Neuronal stem cell (in vitro differentiated cells): ENCODE results near the gene HMGCL.

Experiments used
- DNase-seq: peaks from one replicate; pipeline ENCODE4 v3.0.0-alpha.2; 2013; ENCODE audit warnings: low spot score
- H2AFZ ChIP-seq: one replicate; pipeline ENCODE4 v1.6.1; 2013; ENCODE audit warnings: mild to moderate bottlenecking, low read length, inconsistent platforms
- H2AK5ac ChIP-seq: 2 replicates; pipeline ENCODE4 v1.6.1; 2013; ENCODE audit warnings: low read depth, mild to moderate bottlenecking, inconsistent platforms, low read length, moderate library complexity, mixed read lengths
- H2BK120ac ChIP-seq: 2 replicates; pipeline ENCODE4 v1.6.1; 2013; ENCODE audit warnings: low read depth, mild to moderate bottlenecking, inconsistent platforms, low read length, moderate library complexity, mixed read lengths
- H2BK12ac ChIP-seq: one replicate; pipeline ENCODE4 v1.6.1; 2013; ENCODE audit warnings: low read length, inconsistent platforms
- H2BK15ac ChIP-seq: 2 replicates; pipeline ENCODE4 v1.6.1; 2013; ENCODE audit warnings: mild to moderate bottlenecking, low read length, inconsistent platforms, mixed read lengths
- H2BK5ac ChIP-seq: one replicate; pipeline ENCODE4 v1.6.1; 2013; ENCODE audit warnings: inconsistent platforms, mild to moderate bottlenecking, low read length, moderate library complexity
- H3K14ac ChIP-seq: one replicate; pipeline ENCODE4 v1.6.1; 2013; ENCODE audit warnings: low read length, inconsistent platforms
- H3K18ac ChIP-seq: 2 replicates; pipeline ENCODE4 v1.6.1; 2013; ENCODE audit warnings: low read length, inconsistent platforms
- H3K23ac ChIP-seq: 2 replicates; pipeline ENCODE4 v1.6.1; 2013; ENCODE audit warnings: low read depth, mild to moderate bottlenecking, mixed read lengths, low read length, inconsistent platforms; ENCODE audit not compliant: poor library complexity
- H3K27ac ChIP-seq: replicated peaks from 3 replicates; pipeline ENCODE4 v1.5.1; 2013; ENCODE audit warnings: low read length, inconsistent platforms
- H3K27me3 ChIP-seq, 3 experiments: 2 replicates each; pipeline ENCODE4 v1.6.1; 2013; ENCODE audit warnings: low read length in 3 of 3, mild to moderate bottlenecking in 2 of 3, inconsistent platforms in 1 of 3, low read depth in 1 of 3, mixed read lengths in 1 of 3, moderate library complexity in 1 of 3; ENCODE audit not compliant: control insufficient read depth in 3 of 3, insufficient read depth in 3 of 3
- H3K36me3 ChIP-seq, 2 donors: replicated peaks in 1 of 2; 2 replicates each; pipeline ENCODE4 v1.6.1; 2013; ENCODE audit warnings: low read length in 2 of 2; ENCODE audit not compliant: control insufficient read depth in 2 of 2, insufficient read depth in 2 of 2
- H3K4ac ChIP-seq: 2 replicates; pipeline ENCODE4 v1.6.1; 2013; ENCODE audit warnings: inconsistent platforms, mild to moderate bottlenecking, low read length, moderate library complexity
- H3K4me1 ChIP-seq, 2 donors: 1 replicate in 1 of 2; 2 replicates in 1 of 2; pipeline ENCODE4 v1.6.1; 2013; ENCODE audit warnings: low read length in 2 of 2, low read depth in 1 of 2; ENCODE audit not compliant: control insufficient read depth in 2 of 2, insufficient read depth in 1 of 2
- H3K4me2 ChIP-seq: one replicate; pipeline ENCODE4 v1.6.1; 2013; ENCODE audit warnings: mild to moderate bottlenecking, low read length, inconsistent platforms; ENCODE audit not compliant: insufficient read depth, poor library complexity, severe bottlenecking
- H3K4me3 ChIP-seq, 2 donors: 2 replicates each; pipeline ENCODE4 v1.5.1; 2013; ENCODE audit warnings: low read length in 2 of 2, mild to moderate bottlenecking in 2 of 2, inconsistent platforms in 1 of 2, moderate library complexity in 1 of 2
- H3K79me1 ChIP-seq: one replicate; pipeline ENCODE4 v1.6.1; 2013; ENCODE audit warnings: low read depth, mild to moderate bottlenecking, inconsistent platforms, low read length, moderate library complexity
- H3K9ac ChIP-seq: one replicate; pipeline ENCODE4 v1.6.1; 2013; ENCODE audit warnings: mild to moderate bottlenecking, low read depth, low read length, inconsistent platforms; ENCODE audit not compliant: poor library complexity
- H3K9me3 ChIP-seq, 2 donors: replicated peaks in 1 of 2; 2 replicates each; pipeline versions ENCODE3 to v1.6.1; 2013; ENCODE audit warnings: low read length in 2 of 2, mild to moderate bottlenecking in 2 of 2, inconsistent platforms in 1 of 2, low read depth in 1 of 2, mixed read lengths in 1 of 2, moderate library complexity in 1 of 2; ENCODE audit not compliant: control insufficient read depth in 2 of 2, insufficient read depth in 1 of 2
- H4K8ac ChIP-seq: one replicate; pipeline ENCODE4 v1.6.1; 2013; ENCODE audit warnings: low read depth, mild to moderate bottlenecking, inconsistent platforms, low read length, moderate library complexity
- H4K91ac ChIP-seq: one replicate; pipeline ENCODE4 v1.6.1; 2013; ENCODE audit warnings: low read length, low read depth, mild to moderate bottlenecking, inconsistent platforms; ENCODE audit not compliant: poor library complexity
- WGBS, 2 donors: extraction: QIAGEN DNeasy Blood & Tissue Kit; methylation state at CpG; one replicate each; pipeline ENCODE4 v1.1.7; 2013; ENCODE audit warnings: missing lambda C conversion rate in 2 of 2, mixed read lengths in 1 of 2; ENCODE audit not compliant: insufficient read length in 2 of 2, insufficient replicate concordance in 1 of 2; ENCODE audit errors: extremely low coverage in 2 of 2; 5-methylcytosine and 5-hydroxymethylcytosine counted together

The HMGCL gene

DNA sequence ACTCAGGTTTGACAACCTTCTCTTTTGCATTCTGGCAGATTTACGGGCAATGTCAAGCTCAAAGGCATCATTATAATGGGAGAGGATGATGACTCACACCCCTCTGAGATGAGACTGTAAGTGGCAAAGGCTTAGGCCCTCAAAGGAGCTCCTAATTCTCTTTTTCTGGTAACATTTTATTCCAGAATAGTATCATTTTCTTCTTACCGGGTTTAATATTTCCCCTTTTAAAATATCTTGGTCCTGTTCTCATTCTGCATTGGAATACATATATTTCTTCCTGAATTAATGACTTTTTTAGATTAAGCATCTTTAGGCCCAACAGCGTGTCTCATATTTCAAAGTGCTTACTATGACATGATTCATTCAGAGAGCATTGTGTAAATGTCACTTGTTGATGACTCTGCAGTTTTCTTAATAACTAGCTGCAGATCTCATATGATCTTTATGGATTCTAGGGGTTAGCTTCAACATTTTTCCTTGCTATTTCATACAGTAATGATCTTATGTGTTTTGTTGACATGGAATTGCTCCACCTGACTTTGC is 45.3 kb downstream of the HMGCL start:
- Histone ChIP-seq H3K36me3 (peaks cover 3 to 50% of the 10 kb centered on the region in 2 donors), H3K18ac (no peak overlapping the region), H3K23ac (no peak overlapping the region), H3K27ac (no peak overlapping the region), H2BK120ac (no peak overlapping the region), H3K4me1 (peaks cover 3 to 12% of the 10 kb centered on the region in 2 donors), H3K9me3 (no peaks in the 10 kb centered on the region), H3K9ac (no peak overlapping the region), H2BK5ac (no peak overlapping the region), H2AFZ (no peak overlapping the region), H4K91ac (no peak overlapping the region), H3K79me1 (peaks cover 2% of the 10 kb centered on the region), H2AK5ac (no peak overlapping the region), H3K14ac (no peak overlapping the region), H3K27me3 (no peaks in the 10 kb centered on the region), H3K4ac (no peak overlapping the region), H2BK15ac (no peak overlapping the region), H4K8ac (no peak overlapping the region), H2BK12ac (no peak overlapping the region), H3K4me2 (no peak overlapping the region), H3K4me3 (peak overlapping the region in 1 of 2 donors; percentile 61)
- no peak for DNase-seq
- no CpG with 5 or more reads among the region's 3 CpGs for WGBS, 2 donors

DNA sequence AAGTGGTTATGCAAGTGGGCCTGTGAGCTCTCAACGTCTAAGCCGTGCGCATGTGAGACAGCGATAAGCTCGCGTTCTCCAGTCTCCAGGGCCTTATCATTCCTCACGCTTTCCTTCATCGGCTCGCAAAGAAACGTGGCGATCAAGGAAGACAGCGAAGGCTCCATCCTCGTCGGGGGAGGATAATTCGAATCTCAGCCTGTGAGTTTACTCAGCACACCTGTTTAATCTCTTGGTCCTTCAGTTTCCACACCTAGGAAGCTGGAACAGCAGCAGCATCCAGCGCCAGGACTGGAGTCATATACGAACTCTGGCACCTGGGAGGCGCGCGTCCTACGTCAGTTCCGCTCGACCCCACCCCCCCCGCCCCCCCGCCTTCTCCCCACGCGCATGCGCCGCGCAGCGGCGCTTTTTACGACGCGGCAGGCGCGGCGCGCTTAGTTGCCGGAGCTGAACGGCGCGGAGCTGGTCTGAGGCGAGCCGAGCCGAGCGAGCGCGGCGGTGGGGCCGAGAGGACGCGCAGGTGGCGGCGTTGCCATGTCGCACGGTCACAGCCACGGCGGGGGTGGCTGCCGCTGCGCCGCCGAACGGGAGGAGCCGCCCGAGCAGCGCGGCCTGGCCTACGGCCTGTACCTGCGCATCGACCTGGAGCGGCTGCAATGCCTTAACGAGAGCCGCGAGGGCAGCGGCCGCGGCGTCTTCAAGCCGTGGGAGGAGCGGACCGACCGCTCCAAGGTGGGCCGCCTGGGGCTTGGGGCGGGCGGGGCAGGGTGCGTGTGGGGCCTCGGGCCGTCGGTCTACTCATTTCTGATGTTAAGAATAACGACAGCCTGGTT is 47.0 kb downstream of the HMGCL start, which contains the start of gene PITHD1:
Gene PITHD1 (plus strand): TSS at position 440 of the 836 bp plus-strand sequence. CDS start 98 bp downstream, at position 538.
- H2BK12ac ChIP-seq = no peak within 1 kb of the TSS
- peak within 1 kb of the TSS; percentile 12 for H4K91ac ChIP-seq
- no peak within 1 kb of the TSS for H4K8ac ChIP-seq
- H2BK120ac ChIP-seq = no peak within 1 kb of the TSS
- H3K27ac ChIP-seq = peak within 1 kb of the TSS; percentile 50
- H2BK5ac ChIP-seq = no peak within 1 kb of the TSS
- H2BK15ac ChIP-seq = no peak within 1 kb of the TSS
- peaks cover 3 to 36% of the 10 kb centered on the region in 2 donors for H3K36me3 ChIP-seq
- peak within 1 kb of the TSS; percentile 88 for H3K4me2 ChIP-seq
- no CpG with 5 or more reads among the region's 91 CpGs for WGBS, 2 donors
- H3K4me3 ChIP-seq = peak within 1 kb of the TSS; percentile 61 to 97
- no peak within 1 kb of the TSS for H2AK5ac ChIP-seq
- H3K9me3 ChIP-seq = no peaks in the 10 kb centered on the region
- H3K18ac ChIP-seq = peak within 1 kb of the TSS; percentile 96
- peak; percentile 85 for DNase-seq
- peak within 1 kb of the TSS; percentile 93 for H2AFZ ChIP-seq
- H3K14ac ChIP-seq = no peak within 1 kb of the TSS
- peaks cover 2% of the 10 kb centered on the region for H3K79me1 ChIP-seq
- H3K4ac ChIP-seq = no peak within 1 kb of the TSS
- H3K9ac ChIP-seq = peak within 1 kb of the TSS; percentile 100
- peak within 1 kb of the TSS; percentile 82 for H3K23ac ChIP-seq
- no peaks in the 10 kb centered on the region for H3K27me3 ChIP-seq
- peaks cover 3 to 12% of the 10 kb centered on the region in 2 donors for H3K4me1 ChIP-seq

DNA sequence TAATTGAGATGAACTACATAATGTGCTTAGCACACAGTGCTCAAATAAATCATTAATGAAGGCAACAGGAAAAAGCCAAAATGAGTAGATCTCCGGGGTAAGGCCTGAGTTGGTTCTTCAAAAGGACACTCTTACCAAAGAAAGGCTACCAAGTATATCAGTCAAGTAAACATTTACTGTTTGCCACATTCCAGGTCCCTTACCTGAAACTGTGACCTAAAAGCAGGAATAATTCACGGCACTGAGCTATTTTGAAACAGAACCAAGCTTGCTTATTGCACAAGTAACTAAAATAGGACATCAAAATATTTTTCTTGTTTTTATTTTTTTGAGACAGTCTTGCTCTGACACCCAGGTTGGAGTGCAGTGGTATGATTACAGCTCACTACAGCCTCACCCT is 49.0 kb downstream of the HMGCL start:
- no peak for DNase-seq
- Histone ChIP-seq H3K18ac (no peak overlapping the region), H3K4me3 (no peak overlapping the region), H2BK12ac (no peak overlapping the region), H3K4me2 (no peak overlapping the region), H4K91ac (no peak overlapping the region), H3K79me1 (peaks cover 2% of the 10 kb centered on the region), H3K27me3 (no peaks in the 10 kb centered on the region), H3K9ac (no peak overlapping the region), H4K8ac (no peak overlapping the region), H2BK5ac (no peak overlapping the region), H3K4me1 (peaks cover 3 to 12% of the 10 kb centered on the region in 2 donors), H3K14ac (no peak overlapping the region), H3K9me3 (no peaks in the 10 kb centered on the region), H2BK120ac (no peak overlapping the region), H3K23ac (no peak overlapping the region), H3K4ac (no peak overlapping the region), H2AK5ac (no peak overlapping the region), H3K36me3 (peaks cover 0 to 25% of the 10 kb centered on the region in 2 donors), H2AFZ (no peak overlapping the region), H3K27ac (no peak overlapping the region), H2BK15ac (no peak overlapping the region)
- WGBS, 2 donors = no CpG with 5 or more reads among the region's 2 CpGs

DNA sequence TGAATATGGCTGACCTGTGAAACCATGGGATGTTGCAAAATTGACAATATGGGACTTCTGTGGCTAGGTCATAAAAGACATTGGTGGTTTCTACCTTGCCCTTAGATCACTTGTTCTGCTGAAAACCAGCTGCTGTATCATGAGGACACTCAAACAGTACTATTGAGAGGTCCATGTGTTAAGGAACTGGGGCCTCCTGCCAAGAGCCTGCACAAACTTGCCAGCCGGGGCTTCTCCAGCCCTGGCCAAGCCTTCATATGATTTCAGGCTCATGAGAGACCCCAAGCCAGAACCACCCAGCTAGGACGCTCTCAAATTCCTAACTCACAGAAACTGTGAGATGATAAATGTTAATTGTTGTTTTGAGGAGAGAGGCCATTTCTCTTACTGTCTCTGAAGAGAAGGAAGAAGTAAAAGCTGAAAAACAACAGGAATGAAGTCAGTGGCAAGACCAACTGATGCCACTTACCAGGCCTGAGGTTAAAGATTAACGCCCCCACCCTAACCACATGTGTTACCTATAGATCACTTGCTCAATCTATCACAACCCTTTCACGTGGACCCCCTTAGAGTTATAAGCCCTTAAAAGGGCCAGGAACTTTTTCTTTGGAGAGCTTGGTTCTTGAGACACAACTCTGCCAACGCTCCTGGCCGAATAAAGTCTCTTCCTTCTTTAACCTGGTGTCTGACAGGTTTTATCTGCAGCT is 50.9 kb downstream of the HMGCL start:
- Histone ChIP-seq H3K9ac (no peak overlapping the region), H3K4ac (no peak overlapping the region), H3K9me3 (no peaks in the 10 kb centered on the region), H3K14ac (no peak overlapping the region), H3K4me1 (peaks cover 3 to 8% of the 10 kb centered on the region in 2 donors), H3K4me2 (no peak overlapping the region), H4K8ac (no peak overlapping the region), H2BK15ac (no peak overlapping the region), H2BK12ac (no peak overlapping the region), H4K91ac (no peak overlapping the region), H3K23ac (no peak overlapping the region), H3K18ac (no peak overlapping the region), H3K27me3 (no peaks in the 10 kb centered on the region), H3K27ac (no peak overlapping the region), H2AK5ac (no peak overlapping the region), H3K4me3 (no peak overlapping the region), H2AFZ (no peak overlapping the region), H2BK120ac (no peak overlapping the region), H2BK5ac (no peak overlapping the region), H3K79me1 (peaks cover 2% of the 10 kb centered on the region), H3K36me3 (peaks cover 3 to 16% of the 10 kb centered on the region in 2 donors)
- no peak for DNase-seq
- whole genome bisulfite sequencing, 2 donors = no CpG with 5 or more reads among the region's 6 CpGs
